Neuronal stem cell (in vitro differentiated cells): ENCODE data around the gene RHBDF1.

ENCODE experiments used
- DNase-seq: peaks from one replicate; pipeline ENCODE4 v3.0.0-alpha.2; 2013; ENCODE audit warnings: low spot score
- H2AFZ ChIP-seq: one replicate; pipeline ENCODE4 v1.6.1; 2013; ENCODE audit warnings: mild to moderate bottlenecking, low read length, inconsistent platforms
- H2AK5ac ChIP-seq: 2 replicates; pipeline ENCODE4 v1.6.1; 2013; ENCODE audit warnings: low read depth, mild to moderate bottlenecking, inconsistent platforms, low read length, moderate library complexity, mixed read lengths
- H2BK120ac ChIP-seq: 2 replicates; pipeline ENCODE4 v1.6.1; 2013; ENCODE audit warnings: low read depth, mild to moderate bottlenecking, inconsistent platforms, low read length, moderate library complexity, mixed read lengths
- H2BK12ac ChIP-seq: one replicate; pipeline ENCODE4 v1.6.1; 2013; ENCODE audit warnings: low read length, inconsistent platforms
- H2BK15ac ChIP-seq: 2 replicates; pipeline ENCODE4 v1.6.1; 2013; ENCODE audit warnings: mild to moderate bottlenecking, low read length, inconsistent platforms, mixed read lengths
- H2BK5ac ChIP-seq: one replicate; pipeline ENCODE4 v1.6.1; 2013; ENCODE audit warnings: inconsistent platforms, mild to moderate bottlenecking, low read length, moderate library complexity
- H3K14ac ChIP-seq: one replicate; pipeline ENCODE4 v1.6.1; 2013; ENCODE audit warnings: low read length, inconsistent platforms
- H3K18ac ChIP-seq: 2 replicates; pipeline ENCODE4 v1.6.1; 2013; ENCODE audit warnings: low read length, inconsistent platforms
- H3K23ac ChIP-seq: 2 replicates; pipeline ENCODE4 v1.6.1; 2013; ENCODE audit warnings: low read depth, mild to moderate bottlenecking, mixed read lengths, low read length, inconsistent platforms; ENCODE audit not compliant: poor library complexity
- H3K27ac ChIP-seq: replicated peaks from 3 replicates; pipeline ENCODE4 v1.5.1; 2013; ENCODE audit warnings: low read length, inconsistent platforms
- H3K27me3 ChIP-seq, 3 experiments: 2 replicates each; pipeline ENCODE4 v1.6.1; 2013; ENCODE audit warnings: low read length in 3 of 3, mild to moderate bottlenecking in 2 of 3, inconsistent platforms in 1 of 3, low read depth in 1 of 3, mixed read lengths in 1 of 3, moderate library complexity in 1 of 3; ENCODE audit not compliant: control insufficient read depth in 3 of 3, insufficient read depth in 3 of 3
- H3K36me3 ChIP-seq, 2 donors: replicated peaks in 1 of 2; 2 replicates each; pipeline ENCODE4 v1.6.1; 2013; ENCODE audit warnings: low read length in 2 of 2; ENCODE audit not compliant: control insufficient read depth in 2 of 2, insufficient read depth in 2 of 2
- H3K4ac ChIP-seq: 2 replicates; pipeline ENCODE4 v1.6.1; 2013; ENCODE audit warnings: inconsistent platforms, mild to moderate bottlenecking, low read length, moderate library complexity
- H3K4me1 ChIP-seq, 2 donors: 1 replicate in 1 of 2; 2 replicates in 1 of 2; pipeline ENCODE4 v1.6.1; 2013; ENCODE audit warnings: low read length in 2 of 2, low read depth in 1 of 2; ENCODE audit not compliant: control insufficient read depth in 2 of 2, insufficient read depth in 1 of 2
- H3K4me2 ChIP-seq: one replicate; pipeline ENCODE4 v1.6.1; 2013; ENCODE audit warnings: mild to moderate bottlenecking, low read length, inconsistent platforms; ENCODE audit not compliant: insufficient read depth, poor library complexity, severe bottlenecking
- H3K4me3 ChIP-seq, 2 donors: 2 replicates each; pipeline ENCODE4 v1.5.1; 2013; ENCODE audit warnings: low read length in 2 of 2, mild to moderate bottlenecking in 2 of 2, inconsistent platforms in 1 of 2, moderate library complexity in 1 of 2
- H3K79me1 ChIP-seq: one replicate; pipeline ENCODE4 v1.6.1; 2013; ENCODE audit warnings: low read depth, mild to moderate bottlenecking, inconsistent platforms, low read length, moderate library complexity
- H3K9ac ChIP-seq: one replicate; pipeline ENCODE4 v1.6.1; 2013; ENCODE audit warnings: mild to moderate bottlenecking, low read depth, low read length, inconsistent platforms; ENCODE audit not compliant: poor library complexity
- H3K9me3 ChIP-seq, 2 donors: replicated peaks in 1 of 2; 2 replicates each; pipeline versions ENCODE3 to v1.6.1; 2013; ENCODE audit warnings: low read length in 2 of 2, mild to moderate bottlenecking in 2 of 2, inconsistent platforms in 1 of 2, low read depth in 1 of 2, mixed read lengths in 1 of 2, moderate library complexity in 1 of 2; ENCODE audit not compliant: control insufficient read depth in 2 of 2, insufficient read depth in 1 of 2
- H4K8ac ChIP-seq: one replicate; pipeline ENCODE4 v1.6.1; 2013; ENCODE audit warnings: low read depth, mild to moderate bottlenecking, inconsistent platforms, low read length, moderate library complexity
- H4K91ac ChIP-seq: one replicate; pipeline ENCODE4 v1.6.1; 2013; ENCODE audit warnings: low read length, low read depth, mild to moderate bottlenecking, inconsistent platforms; ENCODE audit not compliant: poor library complexity
- WGBS, 2 donors: extraction: QIAGEN DNeasy Blood & Tissue Kit; methylation state at CpG; one replicate each; pipeline ENCODE4 v1.1.7; 2013; ENCODE audit warnings: missing lambda C conversion rate in 2 of 2, mixed read lengths in 1 of 2; ENCODE audit not compliant: insufficient read length in 2 of 2, insufficient replicate concordance in 1 of 2; ENCODE audit errors: extremely low coverage in 2 of 2; 5-methylcytosine and 5-hydroxymethylcytosine counted together

Gene RHBDF1

GRCh38 chr16:83060-83603 lies 10.7 kb upstream of the RHBDF1 start:
- Histone ChIP-seq H3K27ac (no peak overlapping the region), H2BK15ac (no peak overlapping the region), H4K8ac (no peak overlapping the region), H2BK120ac (no peak overlapping the region), H3K4me2 (no peak overlapping the region), H3K4me1 (peaks cover 5 to 6% of the 10 kb centered on the region in 2 donors), H3K9ac (no peak overlapping the region), H2BK12ac (no peak overlapping the region), H3K4ac (no peak overlapping the region), H3K9me3 (no peaks in the 10 kb centered on the region), H3K23ac (peak overlapping the region; percentile 2), H3K79me1 (peaks cover 4% of the 10 kb centered on the region), H2AK5ac (no peak overlapping the region), H3K36me3 (peaks cover 28 to 69% of the 10 kb centered on the region in 2 donors), H3K18ac (no peak overlapping the region), H4K91ac (no peak overlapping the region), H3K4me3 (no peak overlapping the region), H2BK5ac (no peak overlapping the region), H2AFZ (no peak overlapping the region), H3K27me3 (no peaks in the 10 kb centered on the region), H3K14ac (no peak overlapping the region)
- no CpG with 5 or more reads among the region's 31 CpGs for WGBS, 2 donors
- DNase-seq = no peak

DNA sequence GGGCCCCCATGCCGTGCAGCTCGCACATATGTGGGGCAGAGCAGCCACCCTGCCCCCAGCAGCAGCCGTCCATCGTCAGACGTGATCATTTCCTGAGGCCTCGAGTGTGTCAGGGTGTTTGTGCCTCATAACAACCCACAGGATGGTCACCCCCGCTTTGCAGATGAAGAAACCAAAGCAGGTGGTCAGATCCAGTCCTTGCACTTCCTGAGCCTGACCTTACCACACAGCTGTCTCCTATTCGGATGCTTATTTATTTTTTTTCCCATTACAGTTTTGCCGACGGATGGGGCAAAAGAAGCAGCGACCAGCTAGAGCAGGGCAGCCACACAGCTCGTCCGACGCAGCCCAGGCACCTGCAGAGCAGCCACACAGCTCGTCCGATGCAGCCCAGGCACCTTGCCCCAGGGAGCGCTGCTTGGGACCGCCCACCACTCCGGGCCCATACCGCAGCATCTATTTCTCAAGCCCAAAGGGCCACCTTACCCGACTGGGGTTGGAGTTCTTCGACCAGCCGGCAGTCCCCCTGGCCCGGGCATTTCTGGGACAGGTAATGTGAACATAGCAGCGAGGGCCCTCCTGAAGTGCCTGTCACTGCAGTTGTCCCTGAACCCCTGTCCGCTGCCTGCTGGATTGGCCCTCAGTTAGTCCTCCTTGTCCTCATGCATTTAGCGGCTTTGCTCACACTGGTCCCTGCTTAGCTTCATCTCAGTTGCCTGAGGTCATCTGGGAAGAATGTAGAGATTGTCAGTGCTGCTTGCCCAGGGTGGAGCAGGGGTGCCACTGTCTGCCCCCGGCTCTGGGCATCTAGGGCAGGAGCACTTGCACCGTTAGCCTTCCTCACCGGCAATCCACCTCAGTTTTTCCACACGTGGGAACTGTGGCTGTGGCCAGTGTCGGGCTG lies 7.0 kb upstream of the RHBDF1 start:
- Histone ChIP-seq H4K91ac (no peak overlapping the region), H3K4me2 (no peak overlapping the region), H2AFZ (no peak overlapping the region), H3K4me3 (peak overlapping the region; percentile 30 to 79), H3K14ac (no peak overlapping the region), H2BK12ac (peak overlapping the region; percentile 41), H3K79me1 (peaks cover 4% of the 10 kb centered on the region), H3K9ac (no peak overlapping the region), H3K4ac (no peak overlapping the region), H2BK5ac (no peak overlapping the region), H3K23ac (peak overlapping the region; percentile 87), H3K36me3 (peaks cover 12 to 36% of the 10 kb centered on the region in 2 donors), H3K4me1 (peaks cover 32 to 34% of the 10 kb centered on the region in 2 donors), H4K8ac (no peak overlapping the region), H3K18ac (no peak overlapping the region), H2BK120ac (no peak overlapping the region), H3K27me3 (no peaks in the 10 kb centered on the region), H2AK5ac (peak overlapping the region; percentile 98), H3K9me3 (no peaks in the 10 kb centered on the region), H2BK15ac (no peak overlapping the region), H3K27ac (no peak overlapping the region)
- no CpG with 5 or more reads among the region's 32 CpGs for WGBS, 2 donors
- DNase-seq = no peak

- H3K18ac ChIP-seq = peak overlapping the region; percentile 95
- peak overlapping the region; percentile 95 for H2AFZ ChIP-seq
- H3K14ac ChIP-seq = peak overlapping the region; percentile 97
- peak overlapping the region; percentile 98 for H3K9ac ChIP-seq
- H3K27ac ChIP-seq = no peak overlapping the region
- peaks cover 37 to 41% of the 10 kb centered on the region in 2 donors for H3K4me1 ChIP-seq
- DNase-seq = no peak
- H2BK120ac ChIP-seq = peak overlapping the region; percentile 61
- no peak overlapping the region for H4K91ac ChIP-seq
- peak overlapping the region; percentile 84 for H2BK15ac ChIP-seq
- no peak overlapping the region for H4K8ac ChIP-seq
- no peaks in the 10 kb centered on the region for H3K9me3 ChIP-seq
- H2AK5ac ChIP-seq = peak overlapping the region; percentile 98
- H2BK12ac ChIP-seq = no peak overlapping the region
- peak overlapping the region; percentile 79 to 95 for H3K4me3 ChIP-seq
- H3K36me3 ChIP-seq = peaks cover 11 to 28% of the 10 kb centered on the region in 2 donors
- H3K4me2 ChIP-seq = peak overlapping the region; percentile 94
- H3K4ac ChIP-seq = peak overlapping the region; percentile 48
- no CpG with 5 or more reads among the region's 36 CpGs for WGBS, 2 donors
- H3K23ac ChIP-seq = peak overlapping the region; percentile 87
- no peaks in the 10 kb centered on the region for H3K27me3 ChIP-seq
- peak overlapping the region; percentile 85 for H2BK5ac ChIP-seq
- peaks cover 4% of the 10 kb centered on the region for H3K79me1 ChIP-seq
These were observed 6.2 kb upstream of the RHBDF1 start for GRCh38 chr16:78444-79150.
